GM12801 (cell line): ENCODE data around the gene ATM.

Source experiments
- TF ChIP-seq, protein P1 (sequence below): IDR thresholded peaks from one replicate; pipeline ENCODE4 v1.5.1; 2011; ENCODE audit warnings: control low read depth; ENCODE audit not compliant: insufficient read length; ENCODE audit errors: extremely low read depth

Gene ATM

DNA sequence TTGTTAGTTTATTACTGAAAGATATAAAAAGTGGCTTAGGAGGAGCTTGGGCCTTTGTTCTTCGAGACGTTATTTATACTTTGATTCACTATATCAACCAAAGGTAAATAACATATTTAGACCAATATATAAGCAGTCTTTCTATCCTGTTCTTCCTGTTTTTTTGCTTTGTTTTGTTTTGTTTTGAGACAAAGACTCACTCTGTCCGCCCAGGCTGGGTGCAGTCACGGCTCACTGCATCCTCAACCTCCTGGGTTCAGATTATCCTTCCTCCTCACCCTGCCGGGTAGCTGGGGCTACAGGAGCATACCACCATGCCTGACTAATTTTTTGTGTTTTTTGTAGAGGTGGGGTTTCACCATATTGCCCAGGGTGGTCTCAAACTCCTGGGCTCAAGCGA is 66.8 kb downstream of the ATM start:
- TF ChIP-seq, protein P1, sequence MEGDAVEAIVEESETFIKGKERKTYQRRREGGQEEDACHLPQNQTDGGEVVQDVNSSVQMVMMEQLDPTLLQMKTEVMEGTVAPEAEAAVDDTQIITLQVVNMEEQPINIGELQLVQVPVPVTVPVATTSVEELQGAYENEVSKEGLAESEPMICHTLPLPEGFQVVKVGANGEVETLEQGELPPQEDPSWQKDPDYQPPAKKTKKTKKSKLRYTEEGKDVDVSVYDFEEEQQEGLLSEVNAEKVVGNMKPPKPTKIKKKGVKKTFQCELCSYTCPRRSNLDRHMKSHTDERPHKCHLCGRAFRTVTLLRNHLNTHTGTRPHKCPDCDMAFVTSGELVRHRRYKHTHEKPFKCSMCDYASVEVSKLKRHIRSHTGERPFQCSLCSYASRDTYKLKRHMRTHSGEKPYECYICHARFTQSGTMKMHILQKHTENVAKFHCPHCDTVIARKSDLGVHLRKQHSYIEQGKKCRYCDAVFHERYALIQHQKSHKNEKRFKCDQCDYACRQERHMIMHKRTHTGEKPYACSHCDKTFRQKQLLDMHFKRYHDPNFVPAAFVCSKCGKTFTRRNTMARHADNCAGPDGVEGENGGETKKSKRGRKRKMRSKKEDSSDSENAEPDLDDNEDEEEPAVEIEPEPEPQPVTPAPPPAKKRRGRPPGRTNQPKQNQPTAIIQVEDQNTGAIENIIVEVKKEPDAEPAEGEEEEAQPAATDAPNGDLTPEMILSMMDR, result no peak

DNA sequence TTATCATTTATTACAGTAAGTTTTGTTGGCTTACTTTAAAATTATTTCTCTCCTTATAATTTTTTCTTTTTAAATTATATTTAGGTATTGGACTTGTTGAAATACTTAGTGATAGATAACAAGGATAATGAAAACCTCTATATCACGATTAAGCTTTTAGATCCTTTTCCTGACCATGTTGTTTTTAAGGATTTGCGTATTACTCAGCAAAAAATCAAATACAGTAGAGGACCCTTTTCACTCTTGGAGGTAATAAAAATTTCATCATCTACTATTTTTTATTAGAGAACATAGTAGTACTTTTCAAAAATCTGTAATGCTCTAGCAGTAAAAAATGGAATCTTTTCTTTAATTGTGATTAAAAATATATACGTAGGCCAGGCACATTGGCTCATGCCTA is 70.4 kb downstream of the ATM start:
- TF ChIP-seq, protein P1, result no peak

DNA sequence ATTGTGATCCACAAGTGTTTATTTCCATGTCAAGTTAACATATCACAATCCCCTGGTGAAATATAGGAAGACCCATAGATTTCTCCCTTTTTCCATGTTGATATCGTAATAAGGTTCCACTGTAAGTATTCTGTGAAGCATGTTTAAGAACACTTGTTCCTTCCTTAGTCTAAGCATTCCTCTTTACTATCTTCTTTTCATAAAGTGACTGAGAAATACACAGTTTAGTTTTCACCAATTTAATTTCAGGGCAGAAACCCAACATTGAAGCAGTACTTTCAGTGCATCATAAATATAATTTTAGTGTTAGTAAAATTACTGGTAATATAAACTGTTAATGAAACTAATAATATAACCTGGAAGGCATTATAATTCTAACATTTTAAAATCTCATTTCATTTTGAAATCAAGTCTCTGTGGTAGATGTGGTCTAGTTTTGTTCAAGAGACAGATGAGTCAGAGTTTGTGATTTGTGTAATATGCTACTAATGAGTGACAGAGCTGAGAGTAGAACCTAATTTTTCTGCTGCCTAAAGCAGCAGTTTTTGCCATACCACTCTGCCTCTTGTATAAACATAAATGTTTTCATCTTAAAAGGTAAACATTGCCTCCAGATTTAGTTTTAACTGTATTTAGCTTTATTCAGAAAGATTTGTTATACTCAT is 79.4 kb downstream of the ATM start:
- TF ChIP-seq, protein P1, result no peak

DNA sequence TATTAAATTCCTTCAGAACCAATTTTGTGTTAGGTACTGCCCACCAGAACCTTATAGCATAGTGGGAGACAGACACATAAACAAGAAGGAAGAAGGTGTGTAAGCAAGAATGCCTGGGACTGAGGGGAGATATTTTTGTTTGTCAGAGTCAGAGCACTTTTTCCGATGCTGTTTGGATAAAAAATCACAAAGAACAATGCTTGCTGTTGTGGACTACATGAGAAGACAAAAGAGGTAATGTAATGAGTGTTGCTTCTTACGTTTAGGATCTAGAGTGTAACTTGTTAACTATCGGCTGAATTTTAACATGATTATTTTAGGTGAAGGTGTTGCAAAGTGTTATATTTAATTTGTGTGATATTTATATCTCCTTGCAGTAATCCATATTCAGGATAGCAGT is 84.9 kb downstream of the ATM start:
- TF ChIP-seq, protein P1, result no peak

DNA sequence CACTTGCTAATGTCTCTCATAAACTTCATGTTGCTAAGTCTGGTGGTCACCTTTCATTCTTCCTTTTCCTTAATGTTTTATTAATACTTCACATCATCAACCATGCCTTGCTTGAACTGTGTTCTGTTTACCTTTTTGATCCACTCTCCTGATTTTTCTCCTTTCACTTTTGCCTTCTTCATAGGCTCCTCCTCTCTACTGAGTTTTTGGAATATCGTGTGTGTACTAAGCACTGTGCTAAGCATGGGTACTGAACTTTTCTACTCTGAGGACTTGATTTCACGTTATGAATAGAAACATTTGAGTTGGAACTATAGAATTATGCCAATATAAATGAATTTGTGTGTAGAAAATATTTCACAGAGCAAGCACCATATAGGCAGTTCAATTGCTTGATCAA is 90.6 kb downstream of the ATM start:
- TF ChIP-seq, protein P1, result no peak

DNA sequence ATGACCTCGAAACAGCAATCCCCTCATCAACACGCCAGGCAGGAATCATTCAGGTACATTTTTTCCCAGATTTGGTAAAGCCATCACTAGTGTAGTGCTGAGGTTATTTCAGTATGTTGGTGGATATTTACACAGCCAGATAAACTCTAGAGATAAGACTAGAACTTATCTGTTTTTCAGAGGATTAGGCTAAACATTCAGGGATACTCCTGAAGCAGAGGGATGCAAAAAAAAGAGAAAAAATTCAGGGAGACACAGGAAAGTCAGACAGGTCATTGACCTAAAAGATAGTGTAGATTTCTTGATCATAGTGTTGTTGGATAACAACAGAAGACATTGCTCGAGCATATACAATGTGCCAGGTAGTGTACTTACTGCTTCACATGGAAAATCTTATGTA is 93.2 kb downstream of the ATM start:
- TF ChIP-seq, protein P1, result no peak

DNA sequence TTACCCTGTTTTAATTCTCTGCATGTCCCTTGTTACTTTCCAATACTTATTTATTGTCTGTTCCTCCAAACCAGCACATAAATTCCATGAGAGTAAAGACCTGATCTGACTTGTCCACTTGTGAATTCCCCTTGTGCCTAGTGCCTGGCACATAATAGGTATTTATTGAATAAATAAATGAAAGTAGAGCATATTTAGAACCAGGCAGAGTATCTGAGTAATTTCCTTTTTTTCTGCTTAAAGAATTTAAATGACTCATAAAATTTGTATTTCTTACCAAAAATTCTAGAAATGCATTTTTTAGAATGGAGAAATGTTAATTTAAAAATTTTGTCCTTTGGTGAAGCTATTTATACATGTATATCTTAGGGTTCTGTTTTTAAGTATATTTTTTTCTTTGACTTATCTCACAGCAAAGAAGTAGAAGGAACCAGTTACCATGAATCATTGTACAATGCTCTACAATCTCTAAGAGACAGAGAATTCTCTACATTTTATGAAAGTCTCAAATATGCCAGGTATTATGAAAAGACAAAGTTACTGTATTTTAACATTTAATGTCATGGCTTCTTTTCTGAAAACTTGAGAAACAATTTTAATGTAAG is 96.8 kb downstream of the ATM start:
- TF ChIP-seq, protein P1, result no peak
